K562 (cell line): Measurements from ENCODE around the gene MMRN2.

ENCODE experiments used
- EZH2 ChIP-seq: IDR thresholded peaks from 2 replicates; pipeline ENCODE4 v1.6.1; 2012; ENCODE audit warnings: low read depth, mild to moderate bottlenecking, inconsistent platforms, low read length, borderline replicate concordance
- POLR2A ChIP-seq: fragments of 450-650 bp; conservative IDR thresholded peaks from 2 replicates; pipeline ENCODE4 v1.6.1; 2016
- TAF9B ChIP-seq: fragments of 450-650 bp; IDR thresholded peaks from 2 replicates; pipeline ENCODE4 v1.6.1; 2018; ENCODE audit warnings: mild to moderate bottlenecking; ENCODE audit not compliant: partially characterized antibody
- ZZZ3 ChIP-seq: fragments of 450-650 bp; IDR thresholded peaks from 2 replicates; pipeline ENCODE4 v1.6.1; 2016; ENCODE audit warnings: antibody characterized with exemption, mild to moderate bottlenecking, moderate library complexity
- TF ChIP-seq, protein P1 (sequence below): fragments of 450-650 bp; formaldehyde crosslinking; conservative IDR thresholded peaks from 2 replicates; pipeline ENCODE4 v1.4.0; 2022; ENCODE audit warnings: mild to moderate bottlenecking, missing genetic modification characterization
- TF ChIP-seq, protein P2 (sequence below), 3 experiments: IDR thresholded peaks in 2 of 3; conservative IDR thresholded peaks in 1 of 3; 2 replicates each; pipeline ENCODE4 v1.5.1; 2011 to 2012; ENCODE audit warnings: low read length in 3 of 3, mild to moderate bottlenecking in 3 of 3, control low read depth in 2 of 3, improper control_type of control experiment in 1 of 3, inconsistent platforms in 1 of 3, low read depth in 1 of 3, mixed read lengths in 1 of 3, moderate library complexity in 1 of 3; ENCODE audit not compliant: insufficient read depth in 2 of 3

DNA sequence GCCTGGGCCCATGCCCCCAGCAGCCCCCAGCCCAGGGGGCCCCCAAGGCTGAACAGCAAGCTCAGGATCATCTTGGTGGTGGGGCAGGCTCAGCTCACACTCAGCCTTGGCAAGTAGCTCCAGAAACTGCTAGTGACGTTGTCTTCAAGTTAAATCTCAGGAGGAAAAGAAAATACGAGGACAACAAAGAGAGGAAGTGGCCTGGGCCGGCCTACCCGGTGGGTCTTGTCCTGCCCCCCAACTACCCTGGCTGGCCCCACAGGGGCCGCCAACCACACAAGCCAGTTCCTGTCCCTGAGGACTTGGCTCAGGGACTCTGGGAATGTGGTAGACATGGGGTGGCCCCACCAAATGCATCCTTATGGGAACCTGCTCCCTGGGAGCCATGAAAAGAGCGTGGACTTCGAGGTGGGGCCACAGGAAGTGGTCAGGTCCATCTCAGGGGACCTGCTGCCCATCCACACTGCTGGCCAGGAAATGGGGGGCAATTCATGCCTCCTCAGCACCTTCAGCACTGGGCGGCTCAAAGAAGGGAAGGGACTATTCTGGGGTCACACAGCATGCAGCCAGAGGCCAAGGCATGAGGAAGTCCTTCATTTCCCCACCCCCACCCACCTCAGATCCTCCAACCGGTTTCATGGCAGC is at the start of gene MMRN2:
- no peak for TF ChIP-seq ZZZ3
- TF ChIP-seq EZH2, result no peak
- TF ChIP-seq TAF9B, result no peak
- TF ChIP-seq POLR2A, result no peak
- TF ChIP-seq, protein P1, sequence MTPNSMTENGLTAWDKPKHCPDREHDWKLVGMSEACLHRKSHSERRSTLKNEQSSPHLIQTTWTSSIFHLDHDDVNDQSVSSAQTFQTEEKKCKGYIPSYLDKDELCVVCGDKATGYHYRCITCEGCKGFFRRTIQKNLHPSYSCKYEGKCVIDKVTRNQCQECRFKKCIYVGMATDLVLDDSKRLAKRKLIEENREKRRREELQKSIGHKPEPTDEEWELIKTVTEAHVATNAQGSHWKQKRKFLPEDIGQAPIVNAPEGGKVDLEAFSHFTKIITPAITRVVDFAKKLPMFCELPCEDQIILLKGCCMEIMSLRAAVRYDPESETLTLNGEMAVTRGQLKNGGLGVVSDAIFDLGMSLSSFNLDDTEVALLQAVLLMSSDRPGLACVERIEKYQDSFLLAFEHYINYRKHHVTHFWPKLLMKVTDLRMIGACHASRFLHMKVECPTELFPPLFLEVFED (CRISPR knock-in tag), result no peak
- TF ChIP-seq, protein P2, sequence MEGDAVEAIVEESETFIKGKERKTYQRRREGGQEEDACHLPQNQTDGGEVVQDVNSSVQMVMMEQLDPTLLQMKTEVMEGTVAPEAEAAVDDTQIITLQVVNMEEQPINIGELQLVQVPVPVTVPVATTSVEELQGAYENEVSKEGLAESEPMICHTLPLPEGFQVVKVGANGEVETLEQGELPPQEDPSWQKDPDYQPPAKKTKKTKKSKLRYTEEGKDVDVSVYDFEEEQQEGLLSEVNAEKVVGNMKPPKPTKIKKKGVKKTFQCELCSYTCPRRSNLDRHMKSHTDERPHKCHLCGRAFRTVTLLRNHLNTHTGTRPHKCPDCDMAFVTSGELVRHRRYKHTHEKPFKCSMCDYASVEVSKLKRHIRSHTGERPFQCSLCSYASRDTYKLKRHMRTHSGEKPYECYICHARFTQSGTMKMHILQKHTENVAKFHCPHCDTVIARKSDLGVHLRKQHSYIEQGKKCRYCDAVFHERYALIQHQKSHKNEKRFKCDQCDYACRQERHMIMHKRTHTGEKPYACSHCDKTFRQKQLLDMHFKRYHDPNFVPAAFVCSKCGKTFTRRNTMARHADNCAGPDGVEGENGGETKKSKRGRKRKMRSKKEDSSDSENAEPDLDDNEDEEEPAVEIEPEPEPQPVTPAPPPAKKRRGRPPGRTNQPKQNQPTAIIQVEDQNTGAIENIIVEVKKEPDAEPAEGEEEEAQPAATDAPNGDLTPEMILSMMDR (IDR thresholded peaks at IDR 0.05 in 2 of 3, conservative IDR thresholded peaks at IDR 0.05 in 1 of 3; ENCODE audit: insufficient read depth in 2 of 3, low read depth in 1 of 3, low read length in 3 of 3), result no peak
